NT2/D1 (cell line): ENCODE measurements around the gene BTLA.
"Not testable (repeated sequence)": the region's sequence is repeated elsewhere in the genome, so short reads cannot be mapped to it uniquely, and the experiment has no call there.

Source experiments
- DNase-seq: peaks from one replicate; pipeline ENCODE4 v3.0.0-alpha.2; 2011; ENCODE audit warnings: low read depth, low spot score
- H3K27me3 ChIP-seq: 2 replicates; pipeline ENCODE4 v1.6.0; 2011; ENCODE audit warnings: mild to moderate bottlenecking; ENCODE audit not compliant: insufficient read length, insufficient read depth
- H3K36me3 ChIP-seq: 2 replicates; pipeline ENCODE4 v1.6.1; 2011; ENCODE audit warnings: mild to moderate bottlenecking, low read length, mixed read lengths; ENCODE audit not compliant: insufficient read depth, insufficient read length
- H3K4me1 ChIP-seq: 2 replicates; pipeline ENCODE4 v1.5.1; 2011; ENCODE audit not compliant: insufficient read depth, insufficient read length
- H3K4me3 ChIP-seq: 2 replicates; pipeline ENCODE4 v1.5.1; 2011; ENCODE audit warnings: low read depth; ENCODE audit not compliant: insufficient read length
- H3K9ac ChIP-seq: 2 replicates; pipeline ENCODE4 v1.6.0; 2011; ENCODE audit warnings: low read depth; ENCODE audit not compliant: insufficient read length
- H3K9me3 ChIP-seq: 2 replicates; pipeline ENCODE4 v1.5.1; 2011; ENCODE audit warnings: mild to moderate bottlenecking, low read length; ENCODE audit not compliant: insufficient read depth
- SUZ12 ChIP-seq: IDR thresholded peaks from 2 replicates; pipeline ENCODE4 v1.6.1; 2011; ENCODE audit not compliant: insufficient read length, insufficient read depth; ENCODE audit errors: extremely low read depth
- YY1 ChIP-seq: IDR thresholded peaks from 2 replicates; pipeline ENCODE4 v1.6.1; 2011; ENCODE audit not compliant: insufficient read length, insufficient read depth
- ZNF274 ChIP-seq: IDR thresholded peaks from 2 replicates; pipeline ENCODE4 v1.6.1; 2011; ENCODE audit warnings: mild to moderate bottlenecking, low read depth, low read length

BTLA gene

DNA sequence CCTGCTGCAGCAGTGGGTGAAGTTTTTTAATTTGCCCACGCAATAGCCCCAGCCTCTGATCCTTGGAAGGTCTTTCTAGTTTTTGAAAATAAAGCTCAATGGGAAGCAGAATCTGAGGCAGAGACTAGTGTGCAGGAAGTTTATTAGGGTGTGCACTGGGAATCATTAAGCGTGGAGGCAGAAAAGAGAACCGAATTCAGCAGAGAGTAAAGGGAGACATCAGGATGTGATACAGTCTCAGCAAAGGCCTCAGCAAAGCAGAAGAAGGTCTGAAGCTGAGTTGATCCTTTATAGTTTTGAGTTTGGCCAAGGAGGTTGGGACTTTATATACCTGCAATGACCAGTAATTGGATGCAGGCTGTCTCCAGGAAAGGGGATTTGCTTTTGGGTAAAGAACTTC lies 4.9 kb upstream of the BTLA start:
- no peak overlapping the region for H3K9ac ChIP-seq
- TF ChIP-seq ZNF274 (no peak), SUZ12 (no peak), YY1 (no peak)
- no peaks in the 10 kb centered on the region for H3K4me1 ChIP-seq
- H3K9me3 ChIP-seq: peaks cover 14% of the 10 kb centered on the region; the same call in 1 of the 2 replicates
- no peaks in the 10 kb centered on the region for H3K36me3 ChIP-seq
- no peak for DNase-seq
- H3K4me3 ChIP-seq: no peak overlapping the region
- no peaks in the 10 kb centered on the region for H3K27me3 ChIP-seq

- Histone ChIP-seq H3K4me3 (no peak overlapping the region), H3K4me1 (no peaks in the 10 kb centered on the region), H3K9ac (no peak overlapping the region), H3K36me3 (no peaks in the 10 kb centered on the region), H3K9me3 (peaks cover 9% of the 10 kb centered on the region; the same call in 1 of the 2 replicates), H3K27me3 (no peaks in the 10 kb centered on the region)
- TF ChIP-seq ZNF274 (no peak), YY1 (no peak), SUZ12 (no peak)
- no peak for DNase-seq
These were observed 4.2 kb upstream of the BTLA start for GRCh38 chr3:112503304-112503972.

DNA sequence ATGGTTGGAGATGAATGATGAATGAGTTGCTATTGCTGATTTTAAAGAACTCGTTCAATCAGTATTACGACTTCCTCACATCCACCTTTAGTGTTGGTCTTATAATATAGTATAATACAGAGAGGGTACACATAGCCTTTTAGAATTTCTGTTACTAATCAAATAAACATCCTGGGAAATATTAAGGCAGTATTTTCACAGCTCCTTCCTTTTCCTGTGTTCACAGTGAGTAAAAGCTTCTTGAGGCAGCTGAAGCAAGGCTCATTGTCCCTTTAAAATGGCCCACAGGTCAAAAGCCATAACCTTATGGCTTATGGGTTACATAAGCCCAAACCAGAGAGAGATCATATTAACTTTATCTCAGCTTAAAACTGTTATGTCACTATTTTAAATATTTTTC lies 1.3 kb upstream of the BTLA start:
- Histone ChIP-seq H3K4me1 (no peaks in the 10 kb centered on the region), H3K4me3 (no peak overlapping the region), H3K36me3 (no peaks in the 10 kb centered on the region), H3K9me3 (peaks cover 6% of the 10 kb centered on the region; the same call in 1 of the 2 replicates), H3K9ac (no peak overlapping the region), H3K27me3 (no peaks in the 10 kb centered on the region)
- TF ChIP-seq ZNF274: no peak
- no peak for TF ChIP-seq YY1
- TF ChIP-seq SUZ12: no peak
- no peak for DNase-seq

DNA sequence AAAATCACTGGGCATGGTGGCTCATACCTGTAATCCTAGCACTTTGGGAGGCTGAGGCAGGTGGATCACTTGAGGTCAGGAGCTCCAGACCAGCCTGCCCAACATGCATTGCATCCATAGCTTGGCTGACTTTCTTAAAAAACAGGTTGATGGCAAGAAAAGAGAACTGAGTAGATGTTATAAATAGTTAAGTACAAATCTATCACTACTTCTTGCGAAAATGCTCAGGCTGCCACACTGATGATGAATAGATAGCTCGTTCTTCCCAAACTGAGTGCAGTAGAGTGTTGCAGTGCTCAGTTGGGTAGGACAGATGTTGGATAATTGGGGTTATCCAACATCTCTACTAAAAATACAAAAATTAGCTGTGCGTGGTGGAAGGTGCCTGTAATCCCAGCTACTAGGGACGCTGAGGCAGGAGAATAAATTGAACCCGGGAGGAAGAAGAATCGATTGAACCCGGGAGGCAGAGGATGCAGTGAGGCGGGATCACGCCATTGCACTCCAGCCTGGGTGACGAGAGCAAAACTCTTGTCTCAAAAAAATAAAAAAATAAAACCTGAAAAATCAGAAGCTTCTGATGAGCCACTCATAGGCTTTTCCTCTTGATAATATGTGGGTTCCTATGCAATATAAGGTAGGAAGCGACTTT lies 1.2 kb downstream of the BTLA start:
- Histone ChIP-seq H3K27me3 (no peaks in the 10 kb centered on the region), H3K4me1 (no peaks in the 10 kb centered on the region), H3K9ac (no peak overlapping the region), H3K9me3 (no peaks in the 10 kb centered on the region), H3K36me3 (no peaks in the 10 kb centered on the region), H3K4me3 (no peak overlapping the region)
- no peak for DNase-seq
- TF ChIP-seq SUZ12 (no peak), ZNF274 (no peak), YY1 (no peak)

- H3K9me3 ChIP-seq: no peaks in the 10 kb centered on the region
- H3K36me3 ChIP-seq: no peaks in the 10 kb centered on the region
- DNase-seq: no peak
- H3K9ac ChIP-seq: no peak overlapping the region
- H3K4me3 ChIP-seq: no peak overlapping the region
- TF ChIP-seq ZNF274 (no peak), SUZ12 (no peak), YY1 (no peak)
- no peaks in the 10 kb centered on the region for H3K27me3 ChIP-seq
- no peaks in the 10 kb centered on the region for H3K4me1 ChIP-seq
These were observed 2.8 kb downstream of the BTLA start for GRCh38 chr3:112496366-112497067.

- not testable (repeated sequence) for H3K4me3 ChIP-seq, H3K36me3 ChIP-seq, H3K9ac ChIP-seq, H3K9me3 ChIP-seq, DNase-seq, H3K27me3 ChIP-seq, H3K4me1 ChIP-seq
These were observed 4.9 kb downstream of the BTLA start for GRCh38 chr3:112494448-112494767.

DNA sequence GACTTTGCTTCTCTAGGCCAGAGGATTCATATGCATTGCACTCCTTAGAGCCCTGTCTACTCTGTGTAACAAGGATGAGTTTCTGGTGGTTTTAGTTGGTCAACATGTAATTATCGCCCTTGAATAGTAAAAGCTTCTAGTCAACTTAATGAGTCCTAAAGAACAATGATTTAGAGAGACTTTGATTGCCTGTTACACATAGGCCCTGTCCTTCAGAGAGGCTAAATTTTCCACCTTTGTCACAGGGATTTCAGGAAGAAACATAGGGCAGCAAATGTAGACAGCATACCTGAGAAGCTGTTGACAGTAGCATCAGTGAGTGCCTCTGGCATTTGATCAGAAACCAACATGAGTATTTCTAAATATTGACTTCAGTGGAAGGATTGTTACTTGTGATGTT lies 7.1 kb downstream of the BTLA start:
- H3K4me1 ChIP-seq: no peaks in the 10 kb centered on the region
- H3K9ac ChIP-seq: no peak overlapping the region
- DNase-seq: no peak
- no peak overlapping the region for H3K4me3 ChIP-seq
- H3K36me3 ChIP-seq: no peaks in the 10 kb centered on the region
- no peak for TF ChIP-seq ZNF274
- no peak for TF ChIP-seq SUZ12
- no peak for TF ChIP-seq YY1
- H3K9me3 ChIP-seq: no peaks in the 10 kb centered on the region
- H3K27me3 ChIP-seq: no peaks in the 10 kb centered on the region
